Measurements from ENCODE around the gene MAP3K10.

Gene MAP3K10

DNA sequence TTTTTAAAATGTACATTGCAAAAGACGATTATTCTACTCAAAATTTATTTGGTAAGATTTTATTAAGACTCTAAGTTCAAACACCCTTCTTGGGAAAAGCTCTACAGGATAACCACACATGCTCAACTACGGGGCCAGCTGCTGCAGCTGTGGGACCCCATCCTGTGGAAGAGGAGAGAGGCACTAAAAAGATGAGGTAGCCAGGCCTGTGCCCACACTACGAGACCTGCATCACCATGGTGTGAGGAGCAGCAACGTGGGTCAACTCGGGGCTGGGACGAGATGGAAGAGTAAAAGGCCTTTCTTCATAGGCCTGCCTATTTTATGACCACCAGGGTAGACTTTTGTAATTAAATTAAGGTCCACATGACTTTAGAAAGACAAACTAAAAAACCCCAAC, 39.8 kb downstream of the MAP3K10 start:
- Histone ChIP-seq H3K4me1 (ENCODE audit: insufficient read depth, poor library complexity, severe bottlenecking) (no peaks in the 10 kb centered on the region), H3K27ac (ENCODE audit: poor library complexity, severe bottlenecking) (no peak overlapping the region), H3K27me3 (ENCODE audit: insufficient read depth, poor library complexity, severe bottlenecking) (peaks cover 19% of the 10 kb centered on the region), H3K36me3 (ENCODE audit: low read depth) (peaks cover 7% of the 10 kb centered on the region; the same call in 1 of the 2 replicates), H3K9me3 (ENCODE audit: severe bottlenecking) (no peaks in the 10 kb centered on the region), H3K4me3 (ENCODE audit: severe bottlenecking) (no peak overlapping the region)
- DNase-seq (ENCODE audit: low spot score) = no peak
- ATAC-seq (ENCODE audit: low read depth) = no peak
- TF ChIP-seq CTCF (IDR thresholded peaks at IDR 0.05; ENCODE audit: poor library complexity, severe bottlenecking) = no peak

DNA sequence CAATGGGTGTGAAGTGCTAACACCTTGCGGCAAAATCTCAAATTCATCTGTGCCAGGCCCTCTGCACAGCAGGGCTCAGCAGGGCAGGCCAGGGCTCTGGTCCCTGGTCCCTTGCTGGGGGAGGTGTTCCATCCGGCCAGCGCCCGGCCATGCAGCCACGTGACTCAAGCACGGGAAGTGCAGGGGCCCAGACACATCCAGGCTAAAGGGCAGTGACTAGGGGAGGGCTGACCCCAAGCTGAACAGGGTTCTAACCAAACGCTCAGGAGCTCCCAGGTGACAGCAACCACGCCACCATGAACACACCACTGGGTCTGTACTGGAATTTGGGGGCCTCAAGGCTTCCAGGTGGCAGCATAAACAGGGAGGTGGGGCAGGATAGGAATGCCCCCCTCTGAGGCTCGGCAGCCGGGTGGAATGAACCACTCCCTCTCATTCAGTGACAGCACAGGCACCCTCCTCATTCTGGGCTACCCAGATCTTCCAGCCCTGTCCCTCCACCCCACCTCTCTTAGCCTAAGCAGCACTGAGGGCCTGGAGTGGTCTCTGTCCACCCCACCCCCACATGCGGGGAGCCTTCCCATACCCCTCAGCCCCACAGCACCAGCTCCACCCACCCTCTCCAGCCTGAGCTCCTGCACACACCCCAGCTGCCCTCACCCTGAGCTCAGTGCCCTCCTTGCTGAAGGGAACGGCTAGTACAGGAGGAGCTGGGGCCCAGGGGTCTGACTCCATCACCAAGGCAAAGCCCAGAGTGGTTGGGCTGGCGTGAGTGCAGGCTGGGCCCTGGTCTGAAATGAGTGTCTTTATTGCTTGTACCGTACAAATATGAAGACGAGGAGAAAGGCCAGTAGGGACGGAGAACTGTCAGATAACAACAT, 40.6 kb downstream of the MAP3K10 start:
- Histone ChIP-seq H3K4me3 (ENCODE audit: severe bottlenecking) (no peak overlapping the region), H3K36me3 (ENCODE audit: low read depth) (peaks cover 13% of the 10 kb centered on the region; the same call in 1 of the 2 replicates), H3K27me3 (ENCODE audit: insufficient read depth, poor library complexity, severe bottlenecking) (peaks cover 12% of the 10 kb centered on the region), H3K27ac (ENCODE audit: poor library complexity, severe bottlenecking) (no peak overlapping the region), H3K9me3 (ENCODE audit: severe bottlenecking) (no peaks in the 10 kb centered on the region), H3K4me1 (ENCODE audit: insufficient read depth, poor library complexity, severe bottlenecking) (no peaks in the 10 kb centered on the region)
- DNase-seq (ENCODE audit: low spot score) = peak; percentile 51
- ATAC-seq (ENCODE audit: low read depth) = no peak
- TF ChIP-seq CTCF (IDR thresholded peaks at IDR 0.05; ENCODE audit: poor library complexity, severe bottlenecking) = no peak

DNA sequence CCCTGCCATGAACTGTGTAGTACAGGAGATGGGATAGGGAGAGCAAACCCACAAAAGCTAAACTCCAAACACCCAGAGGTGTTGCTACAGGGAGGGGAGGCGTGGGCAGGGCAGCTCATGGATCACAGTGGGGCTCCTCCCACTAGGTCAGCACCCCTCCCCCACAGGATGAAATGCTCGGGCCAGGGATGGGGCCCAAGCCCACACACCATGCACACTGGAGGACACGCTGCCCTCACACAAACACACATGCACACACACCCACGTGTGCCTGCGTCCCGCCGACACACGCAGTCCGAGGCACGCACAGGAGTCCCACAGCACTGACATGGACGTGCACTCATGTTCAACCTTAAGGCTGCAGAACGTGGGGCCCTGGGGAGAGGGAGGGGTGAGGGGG, 41.3 kb downstream of the MAP3K10 start:
- peaks cover 5% of the 10 kb centered on the region for H3K27me3 ChIP-seq (ENCODE audit: insufficient read depth, poor library complexity, severe bottlenecking)
- peaks cover 19% of the 10 kb centered on the region; the same call in 1 of the 2 replicates for H3K36me3 ChIP-seq (ENCODE audit: low read depth)
- no peaks in the 10 kb centered on the region for H3K9me3 ChIP-seq (ENCODE audit: severe bottlenecking)
- DNase-seq (ENCODE audit: low spot score) (no peak), ATAC-seq (ENCODE audit: low read depth) (no peak)
- H3K4me3 ChIP-seq (ENCODE audit: severe bottlenecking) = no peak overlapping the region
- TF ChIP-seq CTCF (IDR thresholded peaks at IDR 0.05; ENCODE audit: poor library complexity, severe bottlenecking) = no peak
- H3K4me1 ChIP-seq (ENCODE audit: insufficient read depth, poor library complexity, severe bottlenecking) = no peaks in the 10 kb centered on the region
- H3K27ac ChIP-seq (ENCODE audit: poor library complexity, severe bottlenecking) = no peak overlapping the region

DNA sequence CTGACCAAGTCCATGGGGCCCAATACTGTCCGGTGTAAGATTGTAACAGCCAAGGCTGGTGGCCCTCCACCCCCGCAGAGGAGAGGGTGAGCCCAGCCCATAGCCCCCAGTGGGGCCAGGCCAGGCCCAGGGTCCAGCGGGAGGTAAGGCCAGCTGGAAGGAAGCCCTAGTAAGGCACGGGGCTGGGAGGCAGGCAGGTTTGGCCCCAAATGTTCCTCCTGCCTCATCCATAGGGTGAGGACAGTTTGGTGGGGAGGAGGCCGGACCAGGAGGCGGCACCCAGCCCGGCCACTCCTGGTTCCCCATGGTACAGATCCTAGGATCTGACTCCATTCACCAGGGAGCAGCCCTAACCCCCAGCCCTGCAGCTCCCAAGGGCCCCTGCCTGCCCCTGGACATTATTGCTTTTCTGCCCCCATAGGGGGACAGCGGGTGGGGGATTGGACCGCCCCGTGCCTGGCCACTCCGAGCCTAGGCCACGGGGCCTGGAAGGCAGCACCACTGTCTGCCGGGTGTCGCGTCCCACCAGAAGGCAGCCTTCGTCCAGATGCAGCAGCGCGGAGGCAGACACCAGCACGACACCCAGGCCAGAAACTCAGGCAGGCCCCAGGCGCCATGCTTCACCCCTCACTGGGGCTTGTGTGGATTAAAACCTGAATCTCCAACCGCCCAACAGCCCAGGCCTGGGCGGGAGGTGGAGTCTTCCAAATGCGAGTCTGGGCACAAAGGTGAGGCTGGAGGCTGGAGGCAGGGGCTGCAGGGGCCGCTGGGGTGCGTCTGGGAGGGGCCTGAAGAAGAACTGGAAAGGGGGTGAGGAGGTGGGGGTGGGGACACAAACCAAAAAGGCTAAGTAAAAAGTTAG, 42.0 kb downstream of the MAP3K10 start:
- no peaks in the 10 kb centered on the region for H3K9me3 ChIP-seq (ENCODE audit: severe bottlenecking)
- H3K27me3 ChIP-seq (ENCODE audit: insufficient read depth, poor library complexity, severe bottlenecking) = no peaks in the 10 kb centered on the region
- peak; percentile 52 for DNase-seq (ENCODE audit: low spot score)
- peaks cover 19% of the 10 kb centered on the region; the same call in 1 of the 2 replicates for H3K36me3 ChIP-seq (ENCODE audit: low read depth)
- no peak for TF ChIP-seq CTCF (IDR thresholded peaks at IDR 0.05; ENCODE audit: poor library complexity, severe bottlenecking)
- H3K4me1 ChIP-seq (ENCODE audit: insufficient read depth, poor library complexity, severe bottlenecking) = no peaks in the 10 kb centered on the region
- H3K4me3 ChIP-seq (ENCODE audit: severe bottlenecking) = no peak overlapping the region
- no peak overlapping the region for H3K27ac ChIP-seq (ENCODE audit: poor library complexity, severe bottlenecking)
- ATAC-seq (ENCODE audit: low read depth) = no peak
